Neuronal stem cell (in vitro differentiated cells): ENCODE measurements around the gene ZNF425.
A peak's percentile ranks its signal among the peaks of the same experiment; 100 is the strongest.

Experiments used
- DNase-seq: peaks from one replicate; pipeline ENCODE4 v3.0.0-alpha.2; 2013; ENCODE audit warnings: low spot score
- H2AFZ ChIP-seq: one replicate; pipeline ENCODE4 v1.6.1; 2013; ENCODE audit warnings: mild to moderate bottlenecking, low read length, inconsistent platforms
- H2AK5ac ChIP-seq: 2 replicates; pipeline ENCODE4 v1.6.1; 2013; ENCODE audit warnings: low read depth, mild to moderate bottlenecking, inconsistent platforms, low read length, moderate library complexity, mixed read lengths
- H2BK120ac ChIP-seq: 2 replicates; pipeline ENCODE4 v1.6.1; 2013; ENCODE audit warnings: low read depth, mild to moderate bottlenecking, inconsistent platforms, low read length, moderate library complexity, mixed read lengths
- H2BK12ac ChIP-seq: one replicate; pipeline ENCODE4 v1.6.1; 2013; ENCODE audit warnings: low read length, inconsistent platforms
- H2BK15ac ChIP-seq: 2 replicates; pipeline ENCODE4 v1.6.1; 2013; ENCODE audit warnings: mild to moderate bottlenecking, low read length, inconsistent platforms, mixed read lengths
- H2BK5ac ChIP-seq: one replicate; pipeline ENCODE4 v1.6.1; 2013; ENCODE audit warnings: inconsistent platforms, mild to moderate bottlenecking, low read length, moderate library complexity
- H3K14ac ChIP-seq: one replicate; pipeline ENCODE4 v1.6.1; 2013; ENCODE audit warnings: low read length, inconsistent platforms
- H3K18ac ChIP-seq: 2 replicates; pipeline ENCODE4 v1.6.1; 2013; ENCODE audit warnings: low read length, inconsistent platforms
- H3K23ac ChIP-seq: 2 replicates; pipeline ENCODE4 v1.6.1; 2013; ENCODE audit warnings: low read depth, mild to moderate bottlenecking, mixed read lengths, low read length, inconsistent platforms; ENCODE audit not compliant: poor library complexity
- H3K27ac ChIP-seq: replicated peaks from 3 replicates; pipeline ENCODE4 v1.5.1; 2013; ENCODE audit warnings: low read length, inconsistent platforms
- H3K27me3 ChIP-seq, 3 experiments: 2 replicates each; pipeline ENCODE4 v1.6.1; 2013; ENCODE audit warnings: low read length in 3 of 3, mild to moderate bottlenecking in 2 of 3, inconsistent platforms in 1 of 3, low read depth in 1 of 3, mixed read lengths in 1 of 3, moderate library complexity in 1 of 3; ENCODE audit not compliant: control insufficient read depth in 3 of 3, insufficient read depth in 3 of 3
- H3K36me3 ChIP-seq, 2 donors: replicated peaks in 1 of 2; 2 replicates each; pipeline ENCODE4 v1.6.1; 2013; ENCODE audit warnings: low read length in 2 of 2; ENCODE audit not compliant: control insufficient read depth in 2 of 2, insufficient read depth in 2 of 2
- H3K4ac ChIP-seq: 2 replicates; pipeline ENCODE4 v1.6.1; 2013; ENCODE audit warnings: inconsistent platforms, mild to moderate bottlenecking, low read length, moderate library complexity
- H3K4me1 ChIP-seq, 2 donors: 1 replicate in 1 of 2; 2 replicates in 1 of 2; pipeline ENCODE4 v1.6.1; 2013; ENCODE audit warnings: low read length in 2 of 2, low read depth in 1 of 2; ENCODE audit not compliant: control insufficient read depth in 2 of 2, insufficient read depth in 1 of 2
- H3K4me2 ChIP-seq: one replicate; pipeline ENCODE4 v1.6.1; 2013; ENCODE audit warnings: mild to moderate bottlenecking, low read length, inconsistent platforms; ENCODE audit not compliant: insufficient read depth, poor library complexity, severe bottlenecking
- H3K4me3 ChIP-seq, 2 donors: 2 replicates each; pipeline ENCODE4 v1.5.1; 2013; ENCODE audit warnings: low read length in 2 of 2, mild to moderate bottlenecking in 2 of 2, inconsistent platforms in 1 of 2, moderate library complexity in 1 of 2
- H3K79me1 ChIP-seq: one replicate; pipeline ENCODE4 v1.6.1; 2013; ENCODE audit warnings: low read depth, mild to moderate bottlenecking, inconsistent platforms, low read length, moderate library complexity
- H3K9ac ChIP-seq: one replicate; pipeline ENCODE4 v1.6.1; 2013; ENCODE audit warnings: mild to moderate bottlenecking, low read depth, low read length, inconsistent platforms; ENCODE audit not compliant: poor library complexity
- H3K9me3 ChIP-seq, 2 donors: replicated peaks in 1 of 2; 2 replicates each; pipeline versions ENCODE3 to v1.6.1; 2013; ENCODE audit warnings: low read length in 2 of 2, mild to moderate bottlenecking in 2 of 2, inconsistent platforms in 1 of 2, low read depth in 1 of 2, mixed read lengths in 1 of 2, moderate library complexity in 1 of 2; ENCODE audit not compliant: control insufficient read depth in 2 of 2, insufficient read depth in 1 of 2
- H4K8ac ChIP-seq: one replicate; pipeline ENCODE4 v1.6.1; 2013; ENCODE audit warnings: low read depth, mild to moderate bottlenecking, inconsistent platforms, low read length, moderate library complexity
- H4K91ac ChIP-seq: one replicate; pipeline ENCODE4 v1.6.1; 2013; ENCODE audit warnings: low read length, low read depth, mild to moderate bottlenecking, inconsistent platforms; ENCODE audit not compliant: poor library complexity
- WGBS, 2 donors: extraction: QIAGEN DNeasy Blood & Tissue Kit; methylation state at CpG; one replicate each; pipeline ENCODE4 v1.1.7; 2013; ENCODE audit warnings: missing lambda C conversion rate in 2 of 2, mixed read lengths in 1 of 2; ENCODE audit not compliant: insufficient read length in 2 of 2, insufficient replicate concordance in 1 of 2; ENCODE audit errors: extremely low coverage in 2 of 2; 5-methylcytosine and 5-hydroxymethylcytosine counted together

The ZNF425 gene

GRCh38 chr7:149133028-149133710 lies 7.0 kb upstream of the ZNF425 start:
- H4K91ac ChIP-seq = no peak overlapping the region
- no peak overlapping the region for H3K9ac ChIP-seq
- peaks cover 0 to 1% of the 10 kb centered on the region in 2 donors for H3K4me1 ChIP-seq
- H3K18ac ChIP-seq = no peak overlapping the region
- H3K36me3 ChIP-seq = peaks cover 4 to 51% of the 10 kb centered on the region in 2 donors
- H2AFZ ChIP-seq = no peak overlapping the region
- no peak overlapping the region for H2BK12ac ChIP-seq
- no peak overlapping the region for H3K14ac ChIP-seq
- DNase-seq = no peak
- no peak overlapping the region for H2BK5ac ChIP-seq
- no peak overlapping the region for H3K23ac ChIP-seq
- peaks cover 4 to 14% of the 10 kb centered on the region in 2 donors for H3K9me3 ChIP-seq
- no peak overlapping the region for H3K27ac ChIP-seq
- H3K4ac ChIP-seq = no peak overlapping the region
- peaks cover 2% of the 10 kb centered on the region for H3K79me1 ChIP-seq
- no peaks in the 10 kb centered on the region for H3K27me3 ChIP-seq
- H3K4me3 ChIP-seq = no peak overlapping the region
- H2BK120ac ChIP-seq = no peak overlapping the region
- no peak overlapping the region for H2BK15ac ChIP-seq
- no peak overlapping the region for H3K4me2 ChIP-seq
- H2AK5ac ChIP-seq = no peak overlapping the region
- no peak overlapping the region for H4K8ac ChIP-seq
- no CpG with 5 or more reads among the region's 2 CpGs for WGBS, 2 donors

DNA sequence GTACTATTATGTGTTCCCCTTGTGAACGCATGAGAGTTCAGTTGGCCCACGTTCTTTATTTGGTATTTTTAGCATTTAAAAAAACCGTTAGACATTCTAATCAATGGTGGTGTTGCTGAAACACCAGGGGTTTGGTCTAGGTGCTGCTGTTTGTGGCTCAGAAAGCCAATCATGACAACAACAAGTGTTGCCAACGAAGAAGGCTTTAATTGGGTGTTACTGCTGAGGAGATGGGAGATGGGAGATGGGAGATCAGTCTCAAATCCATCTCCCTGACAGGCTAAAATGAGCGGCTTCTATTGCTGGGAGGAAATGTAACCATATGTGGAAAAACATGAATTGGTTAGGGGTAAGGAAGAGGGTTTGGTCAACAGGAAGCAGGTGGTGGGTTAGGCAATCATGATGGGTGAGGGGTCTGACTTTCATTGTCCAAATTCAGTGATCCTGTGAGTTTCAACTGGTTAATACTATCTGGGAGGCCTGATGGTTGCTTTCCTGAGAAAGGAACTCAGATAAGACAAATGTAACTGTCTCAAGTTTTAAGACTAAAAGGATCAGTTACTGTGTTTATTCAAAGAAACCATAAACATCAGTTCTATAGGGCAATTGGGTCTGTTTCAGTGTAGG lies 4.6 kb upstream of the ZNF425 start:
- no peak overlapping the region for H3K9ac ChIP-seq
- H2AFZ ChIP-seq = no peak overlapping the region
- no peak overlapping the region for H4K8ac ChIP-seq
- no peak overlapping the region for H3K4me2 ChIP-seq
- H4K91ac ChIP-seq = no peak overlapping the region
- H3K4ac ChIP-seq = no peak overlapping the region
- H2BK12ac ChIP-seq = no peak overlapping the region
- peaks cover 4 to 51% of the 10 kb centered on the region in 2 donors for H3K36me3 ChIP-seq
- H3K4me1 ChIP-seq = peaks cover 3% of the 10 kb centered on the region in 2 donors
- no peak overlapping the region for H3K27ac ChIP-seq
- H3K4me3 ChIP-seq = no peak overlapping the region
- H3K79me1 ChIP-seq = peaks cover 8% of the 10 kb centered on the region
- no peak overlapping the region for H2BK15ac ChIP-seq
- no peak overlapping the region for H3K18ac ChIP-seq
- H2BK5ac ChIP-seq = no peak overlapping the region
- H3K14ac ChIP-seq = no peak overlapping the region
- no peak overlapping the region for H2AK5ac ChIP-seq
- no peak overlapping the region for H3K23ac ChIP-seq
- H2BK120ac ChIP-seq = no peak overlapping the region
- no peak for DNase-seq
- WGBS, 2 donors = no CpG with 5 or more reads among the region's 5 CpGs
- no peaks in the 10 kb centered on the region for H3K27me3 ChIP-seq
- peaks cover 4 to 14% of the 10 kb centered on the region in 2 donors for H3K9me3 ChIP-seq

GRCh38 chr7:149126662-149127266 lies 640 bp upstream of the ZNF425 start:
- Histone ChIP-seq H2BK5ac (peak overlapping the region; percentile 87), H3K4ac (peak overlapping the region; percentile 66), H3K4me2 (peak overlapping the region; percentile 69), H4K91ac (peak overlapping the region; percentile 95), H2AK5ac (peak overlapping the region; percentile 83), H3K27ac (peak overlapping the region; percentile 78), H3K23ac (peak overlapping the region; percentile 99), H2BK12ac (no peak overlapping the region), H3K36me3 (peaks cover 4 to 27% of the 10 kb centered on the region in 2 donors), H3K14ac (peak overlapping the region; percentile 97), H4K8ac (peak overlapping the region; percentile 65), H2BK120ac (no peak overlapping the region), H3K4me3 (peak overlapping the region; percentile 82 to 96), H3K4me1 (peaks cover 3% of the 10 kb centered on the region in 2 donors), H3K9ac (peak overlapping the region; percentile 99), H3K27me3 (no peaks in the 10 kb centered on the region), H2AFZ (peak overlapping the region; percentile 97), H3K18ac (peak overlapping the region; percentile 99), H3K9me3 (peaks cover 6 to 14% of the 10 kb centered on the region in 2 donors), H3K79me1 (peaks cover 8% of the 10 kb centered on the region), H2BK15ac (peak overlapping the region; percentile 75)
- DNase-seq = no peak
- WGBS, 2 donors = no CpG with 5 or more reads among the region's 48 CpGs
